B cell (primary cell): ENCODE measurements around the gene ZNF222. TPM values are rescaled to one million over a fixed set of nuclear protein-coding genes. Genes with fewer than 3 reads are reported as not detected.

Source experiments
- ATAC-seq: fragments of 200-7000 bp; cut with Tn5 transposase; one replicate; pipeline ENCODE4 v1.10.0; 2021; ENCODE audit warnings: low read depth, mild to moderate bottlenecking, moderate number of reproducible peaks, moderate library complexity
- CTCF ChIA-PET: fragments of 350-600 bp; sonication (Branson Sonifier 250); formaldehyde crosslinking; loops from one replicate; lab custom pipeline; 2021; ENCODE audit warnings: antibody characterized with exemption, inconsistent platforms; lab: Charles Lee
- POLR2A ChIA-PET: fragments of 350-600 bp; sonication (Branson Sonifier 250); formaldehyde crosslinking; loops from one replicate; lab custom pipeline; 2021; ENCODE audit warnings: antibody characterized with exemption; lab: Charles Lee
- DNase-seq: peaks from one replicate; pipeline ENCODE4 v3.0.0; 2013
- H2AFZ ChIP-seq: 2 replicates; pipeline ENCODE4 v1.6.1; 2012; ENCODE audit warnings: mild to moderate bottlenecking, low read depth, low read length; ENCODE audit not compliant: insufficient read depth, poor library complexity, severe bottlenecking
- H3K27ac ChIP-seq, 2 donors: 1 replicate in 1 of 2; 2 replicates in 1 of 2; pipeline ENCODE4 v1.5.1; 2012 to 2013; ENCODE audit warnings: low read length in 2 of 2, mild to moderate bottlenecking in 2 of 2, moderate library complexity in 1 of 2
- H3K27me3 ChIP-seq, 4 experiments: fragments of 200-600 bp in 1 of 4; sonication (generic) in 1 of 4; replicated peaks in 1 of 4; 1 replicate in 2 of 4; 2 replicates in 2 of 4; pipeline versions ENCODE4 v1.6.1 to v1.7.0; 2013 to 2016; ENCODE audit warnings: low read length in 3 of 4, mild to moderate bottlenecking in 2 of 4, mixed read lengths in 1 of 4, moderate library complexity in 1 of 4; ENCODE audit not compliant: insufficient read depth in 4 of 4, control insufficient read depth in 3 of 4; ENCODE audit errors: control extremely low read depth in 1 of 4
- H3K36me3 ChIP-seq, 2 experiments: replicated peaks in 1 of 2; 1 replicate in 1 of 2; 2 replicates in 1 of 2; pipeline versions ENCODE4 v1.6.1 to v1.7.1; 2013; ENCODE audit warnings: low read length in 1 of 2; ENCODE audit not compliant: insufficient read depth in 2 of 2, control insufficient read depth in 1 of 2; ENCODE audit errors: control extremely low read depth in 1 of 2, extremely low read depth in 1 of 2
- H3K4me1 ChIP-seq, 2 donors: fragments of 200-600 bp in 1 of 2; sonication (generic) in 1 of 2; 1 replicate in 1 of 2; 2 replicates in 1 of 2; pipeline versions ENCODE4 v1.5.1 to v1.6.1; 2013 to 2017; ENCODE audit warnings: low read length in 2 of 2; ENCODE audit not compliant: control insufficient read depth in 2 of 2, insufficient read depth in 2 of 2
- H3K4me2 ChIP-seq: replicated peaks from 2 replicates; pipeline ENCODE3; 2012; ENCODE audit warnings: mild to moderate bottlenecking, low read depth, low read length; ENCODE audit not compliant: poor library complexity, severe bottlenecking
- H3K4me3 ChIP-seq, 5 experiments: fragments of 200-600 bp in 1 of 5; sonication (generic) in 1 of 5; 1 replicate in 3 of 5; 2 replicates in 2 of 5; pipeline versions ENCODE4 v1.5.1 to v1.7.0; 2011 to 2016; ENCODE audit warnings: low read length in 4 of 5, mild to moderate bottlenecking in 4 of 5, low read depth in 2 of 5, control low read depth in 1 of 5, moderate library complexity in 1 of 5; ENCODE audit not compliant: insufficient read depth in 1 of 5; ENCODE audit errors: control extremely low read depth in 1 of 5, extremely low read depth in 1 of 5
- H3K79me2 ChIP-seq: fragments of 200-600 bp; sonication (generic); one replicate; pipeline ENCODE4 v1.6.0; 2016; ENCODE audit warnings: low read length; ENCODE audit not compliant: control insufficient read depth, insufficient read depth
- H3K9ac ChIP-seq: fragments of 200-600 bp; sonication (generic); 2 replicates; pipeline ENCODE4 v1.6.1; 2017; ENCODE audit warnings: mild to moderate bottlenecking, low read length, moderate library complexity
- H3K9me3 ChIP-seq, 3 donors: one replicate each; pipeline versions ENCODE4 v1.6.1 to v1.7.1; 2013; ENCODE audit warnings: low read length in 2 of 3; ENCODE audit not compliant: control insufficient read depth in 2 of 3, insufficient read depth in 1 of 3; ENCODE audit errors: control extremely low read depth in 1 of 3
- H4K20me1 ChIP-seq: 2 replicates; pipeline ENCODE4 v1.6.0; 2012; ENCODE audit warnings: mild to moderate bottlenecking, low read length; ENCODE audit not compliant: insufficient read depth, control insufficient read depth, poor library complexity, severe bottlenecking
- H3K27ac Mint-ChIP-seq: one replicate; pipeline ENCODE4 v1.8.0; 2021; ENCODE audit warnings: mixed read lengths
- H3K27me3 Mint-ChIP-seq: one replicate; pipeline ENCODE4 v1.8.0; 2021; ENCODE audit warnings: mixed read lengths
- H3K4me1 Mint-ChIP-seq: one replicate; pipeline ENCODE4 v1.8.0; 2021; ENCODE audit warnings: mixed read lengths
- H3K4me3 Mint-ChIP-seq: one replicate; pipeline ENCODE4 v1.8.0; 2021; ENCODE audit warnings: mixed read lengths
- H3K9me3 Mint-ChIP-seq: one replicate; pipeline ENCODE4 v1.8.0; 2022; ENCODE audit warnings: mixed read lengths; ENCODE audit not compliant: insufficient read depth
- EZH2 ChIP-seq: IDR thresholded peaks from 2 replicates; pipeline ENCODE4 v1.6.1; 2012; ENCODE audit warnings: borderline replicate concordance, low read depth, mild to moderate bottlenecking, moderate library complexity, low read length; ENCODE audit not compliant: insufficient read depth, poor library complexity, severe bottlenecking
- WGBS: methylation state at CpG from one replicate; pipeline ENCODE4 v1.1.5; 2013; ENCODE audit warnings: missing lambda C conversion rate; ENCODE audit not compliant: insufficient coverage; 5-methylcytosine and 5-hydroxymethylcytosine counted together
- intact Hi-C: fragments of 100-400 bp; cut with micrococcal nuclease; formaldehyde crosslinking; loops from one replicate; pipeline ENCODE4 v1.10.0; 2022
- polyA plus RNA-seq: library from polyadenylated mRNA; depleted of rRNA; stranded (reverse); fragments of >200 nt; gene quantifications from 2 replicates; pipeline ENCODE4 v1.2.3, GENCODE V29; 2012
- total RNA-seq, 2 donors: library from RNA; stranded (reverse); fragments of 120-200 nt in 1 of 2; gene quantifications; 1 replicate in 1 of 2; 2 replicates in 1 of 2; pipeline versions ENCODE4 v1.2.3 to v1.2.4, GENCODE V29; 2013 to 2022
- TF ChIP-seq, protein P1 (sequence below): fragments of 200-600 bp; IDR thresholded peaks from one replicate; pipeline ENCODE4 v1.8.0; 2022; ENCODE audit warnings: antibody characterized with exemption, mild to moderate bottlenecking

The ZNF222 gene
- total and polyA plus RNA-seq, 2 donors (not counting 1 experiment from before 2014, with no cell fraction given): 2.5 to 7.5 TPM

DNA sequence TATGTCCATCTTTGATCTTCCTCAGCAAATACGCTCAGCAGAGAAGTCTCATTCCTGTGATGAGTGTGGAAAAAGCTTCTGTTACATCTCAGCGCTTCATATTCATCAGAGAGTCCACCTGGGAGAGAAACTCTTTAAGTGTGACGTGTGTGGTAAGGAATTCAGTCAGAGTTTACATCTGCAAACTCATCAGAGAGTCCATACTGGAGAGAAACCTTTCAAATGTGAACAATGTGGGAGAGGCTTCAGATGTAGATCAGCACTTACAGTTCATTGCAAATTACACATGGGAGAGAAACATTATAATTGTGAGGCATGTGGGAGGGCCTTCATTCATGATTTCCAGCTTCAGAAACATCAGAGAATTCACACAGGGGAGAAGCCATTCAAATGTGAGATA lies 41.1 kb downstream of the ZNF222 start:
- Histone ChIP-seq H3K27ac (no peak overlapping the region), H3K9ac (no peak overlapping the region), H3K4me3 (no peak overlapping the region), H2AFZ (no peak overlapping the region), H3K79me2 (no peaks in the 10 kb centered on the region), H3K27me3 (no peaks in the 10 kb centered on the region), H3K36me3 (peaks cover 3 to 27% of the 10 kb centered on the region in 2 experiments), H4K20me1 (no peaks in the 10 kb centered on the region), H3K4me1 (peaks cover 0 to under 1% of the 10 kb centered on the region in 2 donors), H3K9me3 (peaks cover 19 to 30% (median 23%) of the 10 kb centered on the region in 3 donors), H3K4me2 (no peak overlapping the region)
- CTCF ChIA-PET: no interaction called here
- intact Hi-C loops: no loop called here
- Mint-ChIP-seq H3K4me1 (peaks cover 4% of the 10 kb centered on the region), H3K27me3 (no peaks in the 10 kb centered on the region), H3K27ac (no peak overlapping the region), H3K9me3 (peaks cover 29% of the 10 kb centered on the region), H3K4me3 (no peak overlapping the region)
- TF ChIP-seq, protein P1, sequence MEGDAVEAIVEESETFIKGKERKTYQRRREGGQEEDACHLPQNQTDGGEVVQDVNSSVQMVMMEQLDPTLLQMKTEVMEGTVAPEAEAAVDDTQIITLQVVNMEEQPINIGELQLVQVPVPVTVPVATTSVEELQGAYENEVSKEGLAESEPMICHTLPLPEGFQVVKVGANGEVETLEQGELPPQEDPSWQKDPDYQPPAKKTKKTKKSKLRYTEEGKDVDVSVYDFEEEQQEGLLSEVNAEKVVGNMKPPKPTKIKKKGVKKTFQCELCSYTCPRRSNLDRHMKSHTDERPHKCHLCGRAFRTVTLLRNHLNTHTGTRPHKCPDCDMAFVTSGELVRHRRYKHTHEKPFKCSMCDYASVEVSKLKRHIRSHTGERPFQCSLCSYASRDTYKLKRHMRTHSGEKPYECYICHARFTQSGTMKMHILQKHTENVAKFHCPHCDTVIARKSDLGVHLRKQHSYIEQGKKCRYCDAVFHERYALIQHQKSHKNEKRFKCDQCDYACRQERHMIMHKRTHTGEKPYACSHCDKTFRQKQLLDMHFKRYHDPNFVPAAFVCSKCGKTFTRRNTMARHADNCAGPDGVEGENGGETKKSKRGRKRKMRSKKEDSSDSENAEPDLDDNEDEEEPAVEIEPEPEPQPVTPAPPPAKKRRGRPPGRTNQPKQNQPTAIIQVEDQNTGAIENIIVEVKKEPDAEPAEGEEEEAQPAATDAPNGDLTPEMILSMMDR: no peak
- TF ChIP-seq EZH2: no peak
- ATAC-seq (no peak), DNase-seq (no peak)
- POLR2A ChIA-PET: interaction anchor here (0.6 kb wide), 1 partner anchor 165 kb away, joined by 3 read pairs; no protein-coding TSS in a partner anchor
- no CpG with 5 or more reads among the region's 3 CpGs for WGBS

DNA sequence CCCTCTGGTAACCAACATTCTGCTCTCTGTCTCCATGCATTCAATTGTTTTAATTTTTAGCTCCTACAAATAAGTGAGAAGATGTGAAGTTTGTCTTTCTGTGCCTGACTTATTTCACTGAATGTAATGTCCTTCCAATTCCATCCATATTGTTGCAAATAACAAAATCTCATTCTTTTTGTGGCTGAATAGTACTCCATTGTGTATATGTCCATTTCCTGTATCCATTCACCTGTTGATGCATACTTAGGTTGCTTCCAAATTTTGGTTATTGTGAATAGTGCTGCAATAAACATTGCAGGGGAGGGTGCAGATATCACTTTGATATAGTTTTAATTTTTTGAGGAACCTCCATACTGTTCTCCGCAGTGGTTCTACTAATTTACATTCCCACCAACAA lies 44.2 kb downstream of the ZNF222 start:
- no peak overlapping the region for H3K4me3 ChIP-seq
- WGBS: no CpG with 5 or more reads among the region's 1 CpG
- no peak overlapping the region for H3K27ac Mint-ChIP-seq
- no peak overlapping the region for H2AFZ ChIP-seq
- no peak overlapping the region for H3K4me2 ChIP-seq
- peaks cover 33% of the 10 kb centered on the region for H3K9me3 Mint-ChIP-seq
- H3K4me1 ChIP-seq: peaks cover 13 to 16% of the 10 kb centered on the region in 2 donors
- TF ChIP-seq, protein P1: no peak
- TF ChIP-seq EZH2: no peak
- POLR2A ChIA-PET: no interaction called here
- H4K20me1 ChIP-seq: no peaks in the 10 kb centered on the region
- H3K27me3 Mint-ChIP-seq: no peaks in the 10 kb centered on the region
- H3K9me3 ChIP-seq: peaks cover 17 to 30% (median 19%) of the 10 kb centered on the region in 3 donors
- intact Hi-C loops: no loop called here
- H3K27me3 ChIP-seq: no peaks in the 10 kb centered on the region
- no peaks in the 10 kb centered on the region for H3K79me2 ChIP-seq
- H3K36me3 ChIP-seq: peaks cover 0 to 7% of the 10 kb centered on the region in 2 experiments
- DNase-seq: no peak
- peaks cover 25% of the 10 kb centered on the region for H3K4me1 Mint-ChIP-seq
- H3K27ac ChIP-seq: no peak overlapping the region
- H3K9ac ChIP-seq: no peak overlapping the region
- H3K4me3 Mint-ChIP-seq: no peak overlapping the region
- CTCF ChIA-PET: no interaction called here
- ATAC-seq: no peak
